GM18870 (cell line): ENCODE results near the gene ISX.
"Not testable (repeated sequence)": the region's sequence is repeated elsewhere in the genome, so short reads cannot be mapped to it uniquely, and the experiment has no call there.

Experiments used
- ATAC-seq: cut with Tn5 transposase; IDR thresholded peaks from one replicate; pipeline ENCODE4 v1.9.1; 2021; ENCODE audit warnings: moderate library complexity; ENCODE audit not compliant: unreplicated experiment

The ISX gene

DNA sequence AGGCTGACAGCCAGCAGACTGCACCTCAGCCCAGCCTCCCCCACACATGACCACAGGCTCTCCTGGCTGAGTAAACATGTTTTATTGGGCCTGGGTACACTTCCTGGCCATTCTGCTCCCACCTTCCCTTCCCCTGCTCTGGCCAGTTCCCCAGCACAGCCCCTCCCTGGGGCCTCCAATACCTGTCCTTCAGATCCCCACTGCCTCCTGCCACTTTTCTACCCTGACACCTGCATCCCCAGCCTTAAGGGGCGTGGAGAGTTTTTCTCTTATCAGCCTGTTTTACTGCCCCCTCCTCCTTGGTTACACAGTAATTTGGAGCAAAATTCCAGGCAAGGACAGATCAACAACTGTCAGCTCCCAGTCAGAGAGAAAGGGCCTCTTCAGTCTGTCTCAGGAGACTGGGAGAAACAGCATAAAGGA, at the start of gene ISX:
Gene ISX (plus strand): TSS at position 363 of the 423 bp plus-strand sequence. CDS start 930 bp downstream, outside the sequence.
- ATAC-seq = no peak

GRCh38 chr22:35016909-35017308, 49.0 kb upstream of the ISX start:
- no peak for ATAC-seq

DNA sequence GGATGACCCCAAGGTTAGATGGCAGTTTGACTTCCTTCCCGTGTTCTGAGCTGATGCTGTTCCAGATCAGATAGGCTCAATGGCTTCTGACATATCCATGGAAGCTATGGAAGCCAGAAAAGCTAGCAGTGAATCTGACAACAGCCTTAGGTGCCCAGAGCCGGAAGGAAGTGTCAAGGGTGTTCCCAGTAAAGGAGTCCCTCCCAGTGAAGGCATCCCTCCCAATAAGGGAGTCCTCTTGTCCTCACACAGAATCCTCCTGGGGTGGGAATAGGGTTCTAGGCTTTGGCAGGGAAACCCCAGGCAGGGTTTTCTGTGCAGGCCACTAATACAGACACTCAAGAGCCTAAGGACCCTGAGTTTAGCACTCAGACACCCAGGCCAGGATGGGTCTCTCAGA, 47.0 kb upstream of the ISX start:
- no peak for ATAC-seq

DNA sequence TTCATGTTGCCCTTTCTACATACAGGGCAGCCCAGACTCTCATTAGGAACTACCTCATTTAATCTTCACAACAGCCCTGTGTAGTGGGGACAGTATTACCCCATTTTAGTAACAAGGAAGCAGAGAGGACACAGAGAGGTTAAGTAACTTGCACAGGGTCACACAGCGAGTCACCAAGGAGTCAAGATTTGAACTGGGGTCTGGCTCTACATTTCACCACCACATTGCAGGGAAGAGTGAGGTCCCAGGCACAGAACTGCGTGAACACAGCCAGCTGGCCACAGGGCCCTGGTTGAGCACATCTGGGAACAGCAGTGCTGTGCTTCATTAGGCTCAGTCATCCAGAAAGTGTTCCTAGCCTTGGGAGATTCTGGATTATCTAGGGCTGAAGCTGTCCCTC, 45.4 kb upstream of the ISX start:
- ATAC-seq = no peak

GRCh38 chr22:35021161-35021560, 44.8 kb upstream of the ISX start:
- ATAC-seq = no peak

GRCh38 chr22:35022291-35022690, 43.7 kb upstream of the ISX start:
- no peak for ATAC-seq

DNA sequence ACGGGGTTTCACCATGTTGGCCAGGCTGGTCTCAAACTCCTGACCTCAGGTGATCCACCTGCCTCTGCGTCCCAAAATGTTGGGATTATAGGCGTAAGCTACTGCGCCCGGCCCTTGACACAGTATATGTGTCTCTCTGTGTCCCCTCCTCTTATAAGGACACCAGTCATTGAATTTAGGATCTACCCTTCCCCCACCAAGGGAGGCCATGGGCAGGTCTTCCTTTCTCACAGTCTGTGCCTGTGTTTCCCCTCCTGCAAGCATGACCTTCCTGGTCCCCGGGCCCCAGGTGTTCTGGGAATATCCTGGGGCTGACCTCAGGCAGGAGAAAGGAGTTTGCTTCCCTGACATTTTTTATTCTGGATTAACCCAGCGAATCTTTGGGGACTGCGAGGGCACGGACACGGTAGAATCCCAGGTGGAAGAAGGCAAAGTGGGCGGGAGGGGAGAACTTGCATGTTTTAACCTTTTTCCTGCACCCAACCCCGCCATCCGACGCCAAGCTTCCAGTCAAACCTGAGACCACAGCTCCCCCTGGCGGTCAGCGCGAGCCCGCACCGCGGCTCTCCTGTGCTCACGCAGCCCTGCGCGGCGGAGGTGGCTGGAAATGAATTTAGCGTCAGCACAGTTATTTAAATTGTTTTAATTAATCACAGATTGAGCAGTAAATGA, 42.1 kb upstream of the ISX start:
- no peak for ATAC-seq

DNA sequence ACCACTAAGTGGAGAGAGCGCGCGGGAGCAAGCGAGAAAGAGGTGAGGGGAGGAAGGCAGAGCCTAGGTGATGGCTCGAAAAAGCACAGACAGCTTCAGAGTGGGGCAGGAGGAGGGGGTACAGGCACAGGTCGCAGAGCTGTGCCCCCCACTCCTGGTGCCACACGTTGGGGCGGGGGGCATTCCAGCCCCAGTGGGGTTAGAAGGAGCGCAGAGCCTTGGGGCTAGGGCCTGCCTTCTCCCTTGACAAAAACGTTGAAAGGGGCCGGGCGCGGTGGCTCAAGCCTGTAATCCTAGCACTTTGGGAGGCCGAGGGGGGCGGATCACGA, 41.6 kb upstream of the ISX start:
- ATAC-seq = no peak

- ATAC-seq = not testable (repeated sequence)
Measured at GRCh38 chr22:35030112-35030511, 35.8 kb upstream of the ISX start.

DNA sequence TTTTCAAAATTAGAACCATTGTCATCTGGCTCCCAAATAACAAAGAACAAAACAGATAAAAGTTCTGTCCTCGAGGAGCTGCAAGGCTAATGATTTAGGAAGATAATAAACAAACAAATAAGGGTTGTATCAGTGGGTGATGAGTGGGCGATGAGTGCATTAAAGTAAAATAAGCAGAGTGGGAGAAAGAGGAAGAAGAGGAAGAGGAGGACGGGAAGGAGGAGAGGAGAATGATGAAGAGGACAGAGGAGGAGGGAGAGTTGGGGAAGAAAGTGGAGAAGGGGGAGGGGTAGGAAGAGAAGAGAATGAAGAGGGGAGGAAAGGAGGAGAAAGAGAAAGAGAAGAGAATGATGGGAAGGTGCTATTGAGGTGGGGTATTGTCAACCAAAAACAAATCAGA, 33.4 kb upstream of the ISX start:
- ATAC-seq = no peak

DNA sequence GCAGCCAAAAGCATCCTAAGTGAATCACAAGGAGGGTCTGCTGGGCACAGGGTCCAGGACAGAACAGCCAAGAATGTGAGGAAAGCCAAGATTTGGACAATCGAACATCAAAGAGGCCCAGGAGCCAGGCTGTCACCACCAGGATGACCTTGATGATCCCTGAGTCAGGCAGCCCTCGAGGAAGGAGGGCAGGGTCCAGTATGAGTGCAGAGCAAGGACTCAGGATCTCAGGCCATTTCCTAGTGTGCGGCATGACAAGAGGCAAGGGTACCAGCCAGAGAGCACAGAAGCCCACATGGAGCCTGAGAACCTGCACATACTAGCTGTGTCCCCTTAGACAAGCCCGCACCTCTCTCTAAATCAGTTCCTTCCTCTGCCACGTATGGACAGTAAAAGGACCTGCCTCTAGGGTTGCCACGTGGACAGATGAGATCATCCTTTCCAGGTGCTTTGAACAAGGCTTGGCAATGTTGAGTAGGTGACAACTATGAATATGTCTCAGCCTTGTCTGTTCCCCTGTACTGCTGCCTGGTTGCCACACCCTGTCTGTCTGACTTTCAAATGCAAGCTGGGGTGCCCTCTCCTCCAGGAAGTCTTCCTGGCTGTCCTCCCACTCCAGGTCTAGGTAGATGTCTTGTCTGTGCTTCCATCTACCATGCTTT, 32.2 kb upstream of the ISX start:
- ATAC-seq = no peak

DNA sequence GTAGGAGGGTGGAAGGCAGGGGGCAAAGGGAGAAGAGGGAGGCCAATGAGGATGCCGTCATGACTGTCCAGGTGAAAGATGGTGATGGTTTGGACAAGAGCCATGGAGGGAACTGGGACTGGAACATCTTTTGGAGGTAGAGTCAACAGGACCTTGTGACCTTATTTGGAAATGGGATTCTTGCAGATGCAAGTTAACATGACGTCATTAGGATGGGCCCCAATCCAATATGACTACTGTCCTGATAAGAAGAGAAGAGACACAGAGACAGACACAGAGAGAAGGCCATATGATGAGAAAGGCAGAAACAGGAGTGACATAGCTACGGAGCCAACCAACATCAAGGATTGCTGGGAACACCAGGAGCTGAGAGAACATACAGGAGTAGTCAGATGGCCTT, 31.0 kb upstream of the ISX start:
- ATAC-seq = no peak

- ATAC-seq = no peak
Measured at GRCh38 chr22:35037089-35037488, 28.9 kb upstream of the ISX start.

- ATAC-seq = no peak
Measured at GRCh38 chr22:35039625-35040024, 26.3 kb upstream of the ISX start.

GRCh38 chr22:35043252-35043933, 22.6 kb upstream of the ISX start:
- no peak for ATAC-seq

DNA sequence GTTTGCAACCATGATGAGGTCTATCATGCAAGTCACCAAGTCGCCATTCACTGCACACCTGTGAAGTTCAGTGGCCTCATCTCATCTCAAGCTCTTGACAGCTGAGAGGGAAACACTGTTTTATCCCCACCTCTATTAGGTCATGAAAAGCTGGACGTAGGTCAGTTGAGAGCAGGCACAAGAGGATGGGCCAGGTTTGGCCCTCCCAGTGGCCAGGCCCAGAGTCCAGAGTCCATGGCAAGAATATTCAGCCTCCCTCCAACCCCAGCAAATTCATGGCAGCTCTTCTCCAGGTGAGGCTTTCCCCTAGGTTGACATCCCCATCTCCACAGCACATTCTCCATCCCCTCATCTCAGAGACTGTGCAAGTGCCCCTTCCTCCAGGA, 22.0 kb upstream of the ISX start:
- ATAC-seq = no peak

GRCh38 chr22:35044607-35045390, 21.2 kb upstream of the ISX start:
- no peak for ATAC-seq

- no peak for ATAC-seq
Measured at GRCh38 chr22:35045451-35045850, 20.5 kb upstream of the ISX start.

DNA sequence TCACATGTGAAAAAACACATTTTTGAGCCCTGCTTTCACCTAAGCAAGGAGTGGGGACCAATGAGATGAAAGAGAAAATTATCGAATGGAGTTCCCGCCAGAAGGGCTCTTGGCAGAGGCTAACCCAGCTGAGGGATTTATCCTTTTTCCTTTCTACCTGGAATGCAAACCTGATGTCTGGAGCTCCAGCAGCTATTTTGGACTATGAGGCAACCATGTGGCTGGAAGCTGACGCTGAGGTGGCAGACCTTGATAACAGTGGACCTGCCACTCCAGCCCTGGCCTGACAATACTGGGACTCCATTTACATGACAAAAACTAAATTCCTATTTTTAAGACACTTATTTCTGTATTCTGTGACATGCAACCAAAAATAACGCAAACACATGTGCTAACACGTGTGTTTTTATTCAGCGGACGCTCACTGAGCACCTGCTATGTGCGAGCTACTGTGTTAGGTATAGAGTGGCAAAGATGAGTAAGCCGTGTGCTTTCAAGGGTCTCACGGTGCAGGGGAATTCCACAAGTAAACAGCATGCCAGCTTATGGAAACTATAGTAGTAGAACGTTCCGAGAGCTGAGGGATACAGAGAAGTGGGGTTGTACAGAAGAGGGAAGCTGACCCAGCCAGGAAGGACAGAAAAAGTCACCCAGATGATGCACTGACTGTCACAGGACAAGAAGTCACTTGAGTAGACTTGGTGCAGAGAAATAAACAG, 19.1 kb upstream of the ISX start:
- no peak for ATAC-seq

DNA sequence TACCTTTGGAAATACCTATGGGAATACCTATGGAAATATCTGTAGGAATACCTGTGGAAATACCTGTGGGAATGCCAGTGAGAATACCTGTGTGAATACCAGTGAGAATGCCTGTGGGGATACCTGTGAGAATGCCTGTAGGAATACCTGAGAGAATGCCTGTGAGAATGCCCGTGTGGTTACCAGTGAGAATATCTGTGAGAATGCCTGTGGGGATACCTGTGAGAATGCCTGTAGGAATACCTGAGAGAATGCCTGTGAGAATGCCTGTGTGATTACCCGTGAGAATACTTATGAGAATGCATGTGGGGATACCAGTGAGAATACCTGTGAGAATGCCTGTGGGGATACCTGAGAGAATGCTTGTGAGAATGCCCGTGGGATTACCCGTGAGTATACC, 15.9 kb upstream of the ISX start:
- not testable (repeated sequence) for ATAC-seq

DNA sequence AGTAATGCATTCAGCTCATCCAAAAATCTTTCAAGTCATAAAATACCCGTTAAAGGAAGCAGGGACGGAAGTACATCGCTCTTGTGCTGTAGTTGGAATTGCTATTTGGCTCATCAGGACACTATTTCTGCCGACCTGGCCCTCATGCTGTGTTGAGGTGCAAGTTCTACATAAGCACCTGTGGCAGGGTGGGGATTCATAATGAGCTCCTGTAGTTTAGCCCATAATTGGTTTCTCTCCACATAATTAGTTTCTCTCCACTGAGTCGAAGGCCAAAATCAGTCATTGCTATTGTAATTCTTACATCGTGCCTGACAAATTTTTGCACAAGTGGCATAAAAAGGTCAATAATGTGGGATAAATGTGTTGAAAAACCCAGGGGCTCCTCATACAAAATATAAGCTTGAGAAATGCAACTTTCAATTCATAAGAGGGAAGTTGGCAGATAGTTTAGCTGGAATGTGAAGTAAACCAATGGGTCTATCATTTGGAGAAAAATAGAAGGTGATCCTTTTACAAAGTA, 14.9 kb upstream of the ISX start:
- no peak for ATAC-seq
